Retinal pigment epithelial cell (primary cell): ENCODE measurements around the gene ERGIC1.

Experiments
- DNase-seq: peaks from one replicate; pipeline ENCODE4 v3.0.0-alpha.2; 2010; ENCODE audit warnings: low read depth
- H3K4me3 ChIP-seq: 2 replicates; pipeline ENCODE4 v1.5.1; 2011; ENCODE audit warnings: mild to moderate bottlenecking, low read length, control low read depth, moderate library complexity
- TF ChIP-seq, protein P1 (sequence below): conservative IDR thresholded peaks from 2 replicates; pipeline ENCODE4 v1.5.1; 2011; ENCODE audit warnings: low read depth, low read length, control low read depth, inconsistent platforms

ERGIC1 gene

DNA sequence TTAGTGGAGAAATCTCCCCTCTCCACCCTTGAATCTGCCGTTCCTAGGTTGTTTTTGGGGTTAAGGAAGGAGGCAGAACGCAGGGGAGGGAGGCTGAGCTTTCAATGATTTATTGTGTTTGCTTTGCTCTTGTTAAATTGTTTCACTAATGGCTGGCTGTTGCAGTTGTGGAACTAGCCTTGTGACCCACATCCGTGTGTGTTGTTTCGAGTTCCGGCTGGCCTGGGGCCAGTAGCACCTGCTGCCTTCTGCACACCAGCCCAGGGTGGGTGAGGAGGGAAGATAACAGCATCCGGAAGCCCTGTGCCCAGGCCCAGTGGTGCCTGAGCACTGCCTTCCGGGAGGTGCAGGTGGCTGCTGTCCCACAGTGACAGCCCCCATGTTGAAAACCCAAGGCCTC lies 3.6 kb downstream of the ERGIC1 start:
- no peak for DNase-seq
- H3K4me3 ChIP-seq = no peak overlapping the region
- TF ChIP-seq, protein P1, sequence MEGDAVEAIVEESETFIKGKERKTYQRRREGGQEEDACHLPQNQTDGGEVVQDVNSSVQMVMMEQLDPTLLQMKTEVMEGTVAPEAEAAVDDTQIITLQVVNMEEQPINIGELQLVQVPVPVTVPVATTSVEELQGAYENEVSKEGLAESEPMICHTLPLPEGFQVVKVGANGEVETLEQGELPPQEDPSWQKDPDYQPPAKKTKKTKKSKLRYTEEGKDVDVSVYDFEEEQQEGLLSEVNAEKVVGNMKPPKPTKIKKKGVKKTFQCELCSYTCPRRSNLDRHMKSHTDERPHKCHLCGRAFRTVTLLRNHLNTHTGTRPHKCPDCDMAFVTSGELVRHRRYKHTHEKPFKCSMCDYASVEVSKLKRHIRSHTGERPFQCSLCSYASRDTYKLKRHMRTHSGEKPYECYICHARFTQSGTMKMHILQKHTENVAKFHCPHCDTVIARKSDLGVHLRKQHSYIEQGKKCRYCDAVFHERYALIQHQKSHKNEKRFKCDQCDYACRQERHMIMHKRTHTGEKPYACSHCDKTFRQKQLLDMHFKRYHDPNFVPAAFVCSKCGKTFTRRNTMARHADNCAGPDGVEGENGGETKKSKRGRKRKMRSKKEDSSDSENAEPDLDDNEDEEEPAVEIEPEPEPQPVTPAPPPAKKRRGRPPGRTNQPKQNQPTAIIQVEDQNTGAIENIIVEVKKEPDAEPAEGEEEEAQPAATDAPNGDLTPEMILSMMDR = no peak

DNA sequence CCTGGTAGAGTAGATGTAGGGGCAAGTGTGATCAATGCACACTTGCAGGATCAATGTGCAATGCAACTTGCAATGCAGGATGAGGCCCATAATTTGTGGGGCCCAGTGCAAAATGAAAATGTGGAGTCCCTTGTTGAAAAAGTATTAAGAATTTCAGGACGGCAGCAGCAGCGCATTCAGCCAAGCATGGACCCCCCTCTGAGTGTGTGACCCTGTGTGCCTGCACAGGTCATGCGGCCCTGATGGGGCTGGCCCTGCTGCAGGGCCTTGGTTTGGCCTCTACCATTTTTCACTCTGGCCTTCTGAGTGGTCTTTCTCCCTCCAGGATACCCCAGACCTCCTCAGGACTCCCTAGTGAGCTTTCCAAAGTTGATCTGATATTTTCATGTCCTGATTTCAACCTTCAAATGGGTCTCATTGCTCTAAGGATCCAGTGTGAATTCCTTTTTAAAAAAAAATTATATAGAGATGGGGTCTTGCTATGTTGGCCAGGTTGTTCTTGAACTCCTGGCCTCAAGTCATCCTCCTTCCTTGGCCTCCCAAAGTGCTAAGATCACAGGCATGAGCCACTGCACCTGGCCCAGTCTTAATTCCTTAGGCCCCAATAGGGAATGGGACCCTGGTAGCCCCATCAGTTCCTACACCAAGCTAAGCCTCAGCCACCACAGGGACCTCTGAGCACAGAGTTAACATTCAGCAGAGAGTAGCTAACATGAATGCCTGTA lies 4.3 kb downstream of the ERGIC1 start:
- no peak overlapping the region for H3K4me3 ChIP-seq
- no peak for DNase-seq
- TF ChIP-seq, protein P1 = no peak

DNA sequence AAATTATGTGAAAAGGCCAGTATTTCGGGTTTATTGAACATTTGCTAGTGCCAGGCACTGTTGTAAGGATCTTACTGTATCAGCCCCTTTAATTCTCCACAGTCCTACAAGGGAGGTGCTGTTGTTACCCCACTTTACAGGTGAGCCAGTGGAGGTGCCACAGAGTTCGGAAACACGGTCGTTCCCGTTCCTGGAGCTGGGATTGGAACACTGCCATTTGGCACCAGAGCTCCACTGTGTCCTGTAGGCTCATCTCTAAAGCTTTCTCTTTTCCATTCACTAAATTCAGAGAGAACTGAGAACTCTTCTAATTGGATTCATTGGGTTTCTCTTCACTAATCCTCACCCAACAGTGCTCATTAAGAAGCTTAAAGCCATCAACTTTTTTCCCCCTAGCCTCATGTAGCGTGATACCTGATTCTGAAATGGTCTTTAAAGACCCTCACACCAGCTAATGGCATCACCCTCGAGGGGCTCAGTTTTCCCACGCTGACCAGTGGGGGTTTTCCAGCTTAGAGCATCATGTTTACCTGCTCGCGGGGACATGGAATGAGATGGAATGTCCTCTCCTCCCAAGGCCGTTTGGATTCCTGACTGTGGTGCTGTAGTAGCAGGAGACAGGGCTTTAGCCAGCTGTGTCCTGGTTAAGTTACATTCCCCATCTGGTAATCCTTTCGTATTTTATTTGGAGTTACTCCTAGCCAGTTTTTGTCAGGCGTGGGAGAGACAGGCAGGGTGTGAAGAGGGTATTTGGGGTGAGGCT lies 5.8 kb downstream of the ERGIC1 start:
- no peak overlapping the region for H3K4me3 ChIP-seq
- TF ChIP-seq, protein P1 = no peak
- DNase-seq = no peak

DNA sequence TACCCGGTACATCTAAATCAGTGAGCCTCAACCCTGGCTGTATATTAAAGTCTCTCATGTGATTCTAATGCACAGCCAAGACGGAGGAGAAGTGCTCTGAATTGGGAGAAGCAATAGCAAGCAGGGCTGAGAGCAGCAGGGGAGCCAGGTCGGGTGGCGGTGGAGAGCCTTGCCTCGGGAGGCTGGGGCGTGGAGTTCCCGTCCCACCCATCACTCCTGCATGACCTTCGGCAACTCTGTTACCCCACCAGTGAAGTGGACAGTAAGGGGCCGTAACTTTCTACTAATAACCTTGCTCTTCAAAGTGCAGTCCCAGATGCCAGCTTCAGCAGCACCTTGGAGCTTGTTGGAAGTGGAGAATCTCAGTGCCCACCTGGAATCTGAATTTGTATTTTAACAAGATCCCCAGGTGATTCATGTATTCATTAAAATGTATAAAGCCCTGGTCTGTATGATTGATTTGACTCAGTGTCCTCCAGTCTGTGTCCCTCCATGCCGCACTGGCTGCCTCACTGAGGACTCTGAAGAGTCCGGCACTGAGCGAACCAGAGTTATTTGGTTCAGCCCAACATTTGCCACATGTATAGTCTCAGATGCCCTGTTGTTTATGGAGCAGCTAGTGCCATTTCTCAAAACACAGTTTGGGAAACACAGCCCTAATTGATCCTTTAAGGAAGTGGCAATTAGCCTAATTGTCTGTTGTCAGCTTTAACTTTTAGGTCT lies 6.5 kb downstream of the ERGIC1 start:
- TF ChIP-seq, protein P1 = no peak
- H3K4me3 ChIP-seq = no peak overlapping the region
- DNase-seq = no peak

DNA sequence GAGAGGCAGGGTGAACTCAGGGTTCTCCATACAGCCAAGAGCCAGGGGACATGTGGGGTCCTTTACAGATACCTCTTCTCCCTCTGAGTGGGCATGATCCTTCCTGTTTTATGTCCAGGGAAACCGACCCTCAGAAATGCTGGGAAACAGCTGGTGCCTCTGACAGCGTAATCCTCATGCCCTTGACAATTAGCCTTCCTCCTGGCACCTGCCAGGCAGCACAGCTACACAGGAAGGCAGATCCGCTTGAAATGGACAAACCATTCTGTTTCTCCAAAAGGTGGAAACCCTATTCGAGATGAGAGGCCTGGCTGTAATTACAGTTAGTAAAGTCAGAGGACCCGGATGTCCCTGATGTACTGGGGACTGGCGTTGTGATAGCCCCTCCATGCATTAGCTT lies 7.2 kb downstream of the ERGIC1 start:
- H3K4me3 ChIP-seq = no peak overlapping the region
- TF ChIP-seq, protein P1 = no peak
- no peak for DNase-seq

DNA sequence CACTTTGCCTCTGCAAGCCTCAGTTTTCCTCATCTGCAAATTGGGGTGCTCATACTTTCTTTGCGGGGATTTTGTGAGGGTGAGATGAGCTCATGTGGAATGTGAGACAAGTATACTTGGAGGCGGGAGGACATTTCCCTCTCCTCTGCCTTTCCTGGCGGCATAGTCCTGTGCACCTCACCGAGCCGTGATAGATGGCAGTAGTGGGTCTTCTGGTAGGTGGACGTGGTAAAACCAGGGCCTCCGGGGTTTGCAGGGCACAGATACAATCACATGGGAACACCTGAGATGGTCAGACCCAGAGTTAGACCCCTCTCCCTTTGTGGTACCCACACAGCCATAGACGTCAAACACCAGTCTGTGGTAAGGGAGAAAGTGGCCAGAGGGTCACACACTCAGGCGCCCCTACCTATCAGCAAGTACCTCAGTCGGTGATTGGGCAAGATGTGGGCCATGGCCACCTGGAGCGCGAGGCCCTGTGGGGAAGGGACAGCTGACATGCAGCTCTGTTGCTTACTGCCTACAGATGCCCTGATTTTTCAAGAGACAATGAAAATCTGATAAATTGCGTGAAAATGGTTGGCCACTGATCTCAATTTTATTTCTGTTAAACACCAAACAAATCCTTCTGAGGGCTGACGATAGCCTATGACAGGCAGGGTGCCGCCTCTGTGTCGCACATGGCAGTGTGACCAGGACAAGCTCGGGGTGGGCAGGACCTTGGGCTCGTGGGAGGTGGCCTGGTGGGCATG lies 9.9 kb downstream of the ERGIC1 start:
- no peak overlapping the region for H3K4me3 ChIP-seq
- TF ChIP-seq, protein P1 = no peak
- DNase-seq = no peak
